GM13976 (cell line): ENCODE data around the gene EREG.

ENCODE experiments used
- DNase-seq: peaks from one replicate; pipeline ENCODE4 v3.0.0; 2012; ENCODE audit warnings: low spot score
- in situ Hi-C: fragments of 300-500 bp; cut with MboI; formaldehyde crosslinking; loops from one replicate; pipeline ENCODE4 v1.12.0; 2022; ENCODE audit warnings: low sequenced_read_pairs, mixed read lengths, inconsistent platforms; ENCODE audit not compliant: unreplicated experiment
- TF ChIP-seq, protein P1 (sequence below): IDR thresholded peaks from 2 replicates; pipeline ENCODE4 v1.5.1; 2012; ENCODE audit warnings: borderline replicate concordance, mild to moderate bottlenecking; ENCODE audit not compliant: insufficient read depth; ENCODE audit errors: extremely low read depth, missing control alignments, control extremely low read depth

Gene EREG

GRCh38 chr4:74377714-74378113, 12.8 kb downstream of the EREG start:
- DNase-seq, result no peak
- TF ChIP-seq, protein P1, sequence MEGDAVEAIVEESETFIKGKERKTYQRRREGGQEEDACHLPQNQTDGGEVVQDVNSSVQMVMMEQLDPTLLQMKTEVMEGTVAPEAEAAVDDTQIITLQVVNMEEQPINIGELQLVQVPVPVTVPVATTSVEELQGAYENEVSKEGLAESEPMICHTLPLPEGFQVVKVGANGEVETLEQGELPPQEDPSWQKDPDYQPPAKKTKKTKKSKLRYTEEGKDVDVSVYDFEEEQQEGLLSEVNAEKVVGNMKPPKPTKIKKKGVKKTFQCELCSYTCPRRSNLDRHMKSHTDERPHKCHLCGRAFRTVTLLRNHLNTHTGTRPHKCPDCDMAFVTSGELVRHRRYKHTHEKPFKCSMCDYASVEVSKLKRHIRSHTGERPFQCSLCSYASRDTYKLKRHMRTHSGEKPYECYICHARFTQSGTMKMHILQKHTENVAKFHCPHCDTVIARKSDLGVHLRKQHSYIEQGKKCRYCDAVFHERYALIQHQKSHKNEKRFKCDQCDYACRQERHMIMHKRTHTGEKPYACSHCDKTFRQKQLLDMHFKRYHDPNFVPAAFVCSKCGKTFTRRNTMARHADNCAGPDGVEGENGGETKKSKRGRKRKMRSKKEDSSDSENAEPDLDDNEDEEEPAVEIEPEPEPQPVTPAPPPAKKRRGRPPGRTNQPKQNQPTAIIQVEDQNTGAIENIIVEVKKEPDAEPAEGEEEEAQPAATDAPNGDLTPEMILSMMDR, result no peak
- in situ Hi-C loops, result no loop called here

DNA sequence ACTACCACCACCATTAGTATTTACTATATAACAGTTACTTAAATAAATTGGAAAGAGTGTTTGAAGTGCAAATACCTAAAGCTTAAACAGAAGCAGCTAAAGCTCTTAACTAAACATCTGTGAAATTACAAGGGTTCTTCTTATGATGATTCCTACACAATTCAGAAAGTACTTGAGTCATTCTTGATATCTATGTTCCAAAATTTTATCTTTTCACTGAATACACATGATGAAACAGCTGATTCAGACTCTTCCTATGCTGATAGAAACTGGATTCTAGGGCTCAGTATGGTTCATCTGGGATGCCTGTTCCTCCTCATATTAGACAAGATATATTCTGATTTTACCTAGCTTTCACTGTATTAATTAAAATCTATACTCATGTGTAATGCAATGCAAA, 13.6 kb downstream of the EREG start:
- no peak for DNase-seq
- TF ChIP-seq, protein P1, result no peak
- in situ Hi-C loops, result no loop called here

DNA sequence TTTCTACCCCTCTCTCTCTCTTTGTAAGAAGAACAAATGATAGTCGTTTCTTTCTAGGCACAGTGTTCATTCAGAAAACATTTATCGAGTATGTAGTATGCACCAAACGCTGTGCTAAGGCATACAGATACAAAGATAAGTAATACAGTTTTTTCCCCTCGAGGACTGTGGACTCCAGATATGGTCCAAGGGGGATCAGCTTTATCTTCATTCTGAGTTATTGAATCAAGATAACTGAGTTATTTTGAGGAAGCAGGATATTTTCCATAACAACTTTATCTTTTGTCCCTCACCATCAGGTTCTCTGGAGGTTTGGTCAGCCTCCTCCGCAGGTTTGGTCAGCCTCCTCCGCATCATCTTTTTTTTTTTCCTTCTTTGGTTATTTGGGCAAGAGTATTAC, 15.0 kb downstream of the EREG start:
- in situ Hi-C loops, result no loop called here
- TF ChIP-seq, protein P1, result no peak
- DNase-seq, result no peak

DNA sequence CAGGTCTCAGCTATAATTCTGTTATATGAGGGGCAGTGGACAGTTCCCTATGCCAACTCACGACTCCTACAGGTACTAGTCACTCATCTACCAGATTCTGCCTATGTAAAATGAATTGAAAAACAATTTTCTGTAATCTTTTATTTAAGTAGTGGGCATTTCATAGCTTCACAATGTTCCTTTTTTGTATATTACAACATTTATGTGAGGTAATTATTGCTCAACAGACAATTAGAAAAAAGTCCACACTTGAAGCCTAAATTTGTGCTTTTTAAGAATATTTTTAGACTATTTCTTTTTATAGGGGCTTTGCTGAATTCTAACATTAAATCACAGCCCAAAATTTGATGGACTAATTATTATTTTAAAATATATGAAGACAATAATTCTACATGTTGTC, 20.4 kb downstream of the EREG start:
- no peak for DNase-seq
- TF ChIP-seq, protein P1, result no peak
- in situ Hi-C loops, result no loop called here

DNA sequence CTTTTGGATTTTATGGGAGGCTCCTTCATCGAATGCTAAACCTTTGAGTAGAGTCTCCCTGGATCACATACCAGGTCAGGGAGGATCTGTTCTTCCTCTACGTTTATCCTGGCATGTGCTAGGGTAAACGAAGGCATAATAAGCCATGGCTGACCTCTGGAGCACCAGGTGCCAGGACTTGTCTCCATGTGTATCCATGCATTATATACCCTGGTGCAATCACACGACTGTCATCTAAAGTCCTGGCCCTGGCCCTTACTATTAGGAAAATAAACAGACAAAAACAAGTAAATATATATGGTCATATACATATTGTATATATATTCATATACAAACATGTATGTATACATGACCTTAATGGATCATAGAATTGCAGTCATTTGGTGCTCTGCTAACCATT, 21.2 kb downstream of the EREG start:
- no peak for DNase-seq
- TF ChIP-seq, protein P1, result no peak
- in situ Hi-C loops, result no loop called here

- no peak for DNase-seq
- in situ Hi-C loops, result no loop called here
- TF ChIP-seq, protein P1, result no peak
Measured at GRCh38 chr4:74387790-74388189, 22.8 kb downstream of the EREG start.

- in situ Hi-C loops, result no loop called here
- TF ChIP-seq, protein P1, result no peak
- DNase-seq, result no peak
Measured at GRCh38 chr4:74389494-74389893, 24.5 kb downstream of the EREG start.
